ENCODE data around the gene GP5. TPM values are rescaled to one million over a fixed set of nuclear protein-coding genes. Genes with fewer than 3 reads are reported as not detected.
A peak's percentile ranks its signal among the peaks of the same experiment; 100 is the strongest.

The GP5 gene
- total RNA-seq, 1 donor from 2014 or later, result 0.15 TPM

- Mint-ChIP-seq H3K4me1 (ENCODE audit: low read depth, unreplicated experiment) (peaks cover 17% of the 10 kb centered on the region), H3K4me3 (ENCODE audit: unreplicated experiment) (peak overlapping the region; percentile 81), H3K27me3 (ENCODE audit: unreplicated experiment) (peaks cover 13% of the 10 kb centered on the region), H3K27ac (ENCODE audit: unreplicated experiment) (no peak overlapping the region), H3K9me3 (ENCODE audit: unreplicated experiment) (peaks cover 2% of the 10 kb centered on the region), H3K36me3 (ENCODE audit: unreplicated experiment) (no peaks in the 10 kb centered on the region)
- no peak for TF ChIP-seq CTCF (IDR thresholded peaks at IDR 0.05; ENCODE audit: partially characterized antibody, unreplicated experiment)
- no peak for DNase-seq
These were observed 2.0 kb downstream of the GP5 start for GRCh38 chr3:194396859-194397756.

GRCh38 chr3:194396539-194396858 lies 2.6 kb downstream of the GP5 start:
- peaks cover 2% of the 10 kb centered on the region for H3K9me3 Mint-ChIP-seq (ENCODE audit: unreplicated experiment)
- H3K4me3 Mint-ChIP-seq (ENCODE audit: unreplicated experiment), result peak overlapping the region; percentile 57
- H3K36me3 Mint-ChIP-seq (ENCODE audit: unreplicated experiment), result no peaks in the 10 kb centered on the region
- TF ChIP-seq CTCF (IDR thresholded peaks at IDR 0.05; ENCODE audit: partially characterized antibody, unreplicated experiment), result no peak
- no peak for DNase-seq
- peaks cover 17% of the 10 kb centered on the region for H3K4me1 Mint-ChIP-seq (ENCODE audit: low read depth, unreplicated experiment)
- peaks cover 13% of the 10 kb centered on the region for H3K27me3 Mint-ChIP-seq (ENCODE audit: unreplicated experiment)
- no peak overlapping the region for H3K27ac Mint-ChIP-seq (ENCODE audit: unreplicated experiment)

GRCh38 chr3:194395778-194396538 lies 3.1 kb downstream of the GP5 start:
- DNase-seq, result no peak
- peaks cover 17% of the 10 kb centered on the region for H3K4me1 Mint-ChIP-seq (ENCODE audit: low read depth, unreplicated experiment)
- H3K27me3 Mint-ChIP-seq (ENCODE audit: unreplicated experiment), result peaks cover 13% of the 10 kb centered on the region
- H3K27ac Mint-ChIP-seq (ENCODE audit: unreplicated experiment), result no peak overlapping the region
- peak overlapping the region; percentile 57 for H3K4me3 Mint-ChIP-seq (ENCODE audit: unreplicated experiment)
- peaks cover 2% of the 10 kb centered on the region for H3K36me3 Mint-ChIP-seq (ENCODE audit: unreplicated experiment)
- peaks cover 3% of the 10 kb centered on the region for H3K9me3 Mint-ChIP-seq (ENCODE audit: unreplicated experiment)
- TF ChIP-seq CTCF (IDR thresholded peaks at IDR 0.05; ENCODE audit: partially characterized antibody, unreplicated experiment), result no peak

GRCh38 chr3:194395212-194395611 lies 3.9 kb downstream of the GP5 start:
- DNase-seq, result no peak
- peaks cover 17% of the 10 kb centered on the region for H3K4me1 Mint-ChIP-seq (ENCODE audit: low read depth, unreplicated experiment)
- TF ChIP-seq CTCF (IDR thresholded peaks at IDR 0.05; ENCODE audit: partially characterized antibody, unreplicated experiment), result no peak
- no peak overlapping the region for H3K27ac Mint-ChIP-seq (ENCODE audit: unreplicated experiment)
- peaks cover 8% of the 10 kb centered on the region for H3K9me3 Mint-ChIP-seq (ENCODE audit: unreplicated experiment)
- H3K36me3 Mint-ChIP-seq (ENCODE audit: unreplicated experiment), result peaks cover 9% of the 10 kb centered on the region
- H3K4me3 Mint-ChIP-seq (ENCODE audit: unreplicated experiment), result no peak overlapping the region
- peaks cover 13% of the 10 kb centered on the region for H3K27me3 Mint-ChIP-seq (ENCODE audit: unreplicated experiment)

- TF ChIP-seq CTCF (IDR thresholded peaks at IDR 0.05; ENCODE audit: partially characterized antibody, unreplicated experiment), result no peak
These were observed 6.5 kb downstream of the GP5 start for GRCh38 chr3:194392576-194392975.

More at GRCh38 chr3:194392576-194392975, 6.5 kb downstream of the GP5 start:
- peaks cover 10% of the 10 kb centered on the region for H3K27me3 Mint-ChIP-seq (ENCODE audit: unreplicated experiment)
- H3K36me3 Mint-ChIP-seq (ENCODE audit: unreplicated experiment), result peaks cover 14% of the 10 kb centered on the region
- no peak for DNase-seq
- peaks cover 9% of the 10 kb centered on the region for H3K4me1 Mint-ChIP-seq (ENCODE audit: low read depth, unreplicated experiment)
- H3K4me3 Mint-ChIP-seq (ENCODE audit: unreplicated experiment), result no peak overlapping the region
- peaks cover 8% of the 10 kb centered on the region for H3K9me3 Mint-ChIP-seq (ENCODE audit: unreplicated experiment)
- H3K27ac Mint-ChIP-seq (ENCODE audit: unreplicated experiment), result peak overlapping the region; percentile 38

Data from glutamatergic neuron (in vitro differentiated cells).